HFFc6 (cell line): Measurements from ENCODE around the gene SLC7A1. TPM values are rescaled to one million over a fixed set of nuclear protein-coding genes. Genes with fewer than 3 reads are reported as not detected.

Experiments used
- DNase-seq: peaks from one replicate; pipeline ENCODE4 v3.0.0-alpha.2; 2018
- H3K27ac Mint-ChIP-seq: 2 replicates; pipeline ENCODE4 v1.8.0; 2020; ENCODE audit warnings: mild to moderate bottlenecking, mixed read lengths
- H3K27me3 Mint-ChIP-seq: 2 replicates; pipeline ENCODE4 v1.8.0; 2021; ENCODE audit warnings: mild to moderate bottlenecking, moderate library complexity, mixed read lengths; ENCODE audit not compliant: insufficient read depth
- H3K36me3 Mint-ChIP-seq: 2 replicates; pipeline ENCODE4 v1.8.0; 2021; ENCODE audit warnings: low read depth, mixed read lengths
- H3K4me1 Mint-ChIP-seq: 2 replicates; pipeline ENCODE4 v1.8.0; 2020; ENCODE audit warnings: low read depth, mixed read lengths
- H3K4me3 Mint-ChIP-seq: 2 replicates; pipeline ENCODE4 v1.8.0; 2020; ENCODE audit warnings: mild to moderate bottlenecking, moderate library complexity, mixed read lengths
- H3K9me3 Mint-ChIP-seq: 2 replicates; pipeline ENCODE4 v1.8.0; 2020; ENCODE audit warnings: mild to moderate bottlenecking, mixed read lengths
- total RNA-seq, 6 experiments: library from RNA; stranded (reverse); fragmentation: NEBNext Ultra II Directional; extraction: Animal tissue kit (Norgen Biotek cat#: 25700); gene quantifications; 2 replicates in 1 of 6; 3 replicates in 5 of 6; pipeline ENCODE4 v1.2.3, GENCODE V29; 2021
- TF ChIP-seq, protein P1 (sequence below): fragments of 200-600 bp; sonication (generic); IDR thresholded peaks from 2 replicates; pipeline ENCODE4 v1.5.0; 2021; ENCODE audit warnings: antibody characterized with exemption, mild to moderate bottlenecking

The SLC7A1 gene
- total RNA-seq, 6 experiments from 2014 or later = 134 to 174 (median 144) TPM

DNA sequence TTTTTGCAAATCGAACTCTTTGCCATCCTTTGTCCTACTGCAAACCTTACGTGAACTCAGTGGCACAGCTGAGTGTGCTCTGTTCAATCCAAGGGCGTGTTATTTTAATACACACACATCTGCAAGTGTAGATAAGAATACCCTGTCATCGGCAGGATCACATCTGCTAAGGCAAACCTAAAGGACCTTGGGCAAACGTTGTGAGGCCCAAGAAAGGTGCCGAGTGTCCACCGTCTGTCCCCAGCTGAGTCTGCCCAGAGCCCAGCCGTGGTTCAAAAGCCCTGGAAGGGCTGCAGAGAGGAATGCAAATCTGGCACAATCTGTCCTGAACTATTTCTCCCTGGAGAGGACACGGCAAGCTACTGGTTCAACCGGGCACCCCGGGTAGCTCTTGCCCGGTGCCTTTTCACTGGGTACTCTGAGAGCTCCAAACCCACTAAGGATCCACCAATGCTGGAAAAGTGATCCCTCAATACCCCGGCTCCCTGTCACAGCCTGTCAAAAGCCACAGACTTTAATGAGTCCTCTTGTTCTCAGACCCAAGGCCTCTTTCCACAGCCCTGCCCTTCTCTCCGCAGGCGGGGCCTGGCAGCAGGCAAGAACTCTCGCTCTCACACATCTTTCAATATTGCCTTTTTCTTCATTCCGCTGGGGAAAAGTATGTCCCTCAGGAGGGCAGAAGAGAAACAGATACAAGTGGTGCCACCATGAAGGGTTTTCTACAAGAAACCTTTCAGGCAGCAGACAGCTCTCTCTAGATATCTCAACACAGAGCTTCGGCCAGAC is 17.0 kb downstream of the SLC7A1 start:
- peaks cover 24% of the 10 kb centered on the region for H3K36me3 Mint-ChIP-seq
- no peak for DNase-seq
- no peaks in the 10 kb centered on the region for H3K9me3 Mint-ChIP-seq
- H3K4me3 Mint-ChIP-seq = no peak overlapping the region
- peak overlapping the region; percentile 55 for H3K27ac Mint-ChIP-seq
- H3K27me3 Mint-ChIP-seq = no peaks in the 10 kb centered on the region; the same call in none of the 2 replicates
- TF ChIP-seq, protein P1, sequence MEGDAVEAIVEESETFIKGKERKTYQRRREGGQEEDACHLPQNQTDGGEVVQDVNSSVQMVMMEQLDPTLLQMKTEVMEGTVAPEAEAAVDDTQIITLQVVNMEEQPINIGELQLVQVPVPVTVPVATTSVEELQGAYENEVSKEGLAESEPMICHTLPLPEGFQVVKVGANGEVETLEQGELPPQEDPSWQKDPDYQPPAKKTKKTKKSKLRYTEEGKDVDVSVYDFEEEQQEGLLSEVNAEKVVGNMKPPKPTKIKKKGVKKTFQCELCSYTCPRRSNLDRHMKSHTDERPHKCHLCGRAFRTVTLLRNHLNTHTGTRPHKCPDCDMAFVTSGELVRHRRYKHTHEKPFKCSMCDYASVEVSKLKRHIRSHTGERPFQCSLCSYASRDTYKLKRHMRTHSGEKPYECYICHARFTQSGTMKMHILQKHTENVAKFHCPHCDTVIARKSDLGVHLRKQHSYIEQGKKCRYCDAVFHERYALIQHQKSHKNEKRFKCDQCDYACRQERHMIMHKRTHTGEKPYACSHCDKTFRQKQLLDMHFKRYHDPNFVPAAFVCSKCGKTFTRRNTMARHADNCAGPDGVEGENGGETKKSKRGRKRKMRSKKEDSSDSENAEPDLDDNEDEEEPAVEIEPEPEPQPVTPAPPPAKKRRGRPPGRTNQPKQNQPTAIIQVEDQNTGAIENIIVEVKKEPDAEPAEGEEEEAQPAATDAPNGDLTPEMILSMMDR = no peak
- H3K4me1 Mint-ChIP-seq = peaks cover 95% of the 10 kb centered on the region

DNA sequence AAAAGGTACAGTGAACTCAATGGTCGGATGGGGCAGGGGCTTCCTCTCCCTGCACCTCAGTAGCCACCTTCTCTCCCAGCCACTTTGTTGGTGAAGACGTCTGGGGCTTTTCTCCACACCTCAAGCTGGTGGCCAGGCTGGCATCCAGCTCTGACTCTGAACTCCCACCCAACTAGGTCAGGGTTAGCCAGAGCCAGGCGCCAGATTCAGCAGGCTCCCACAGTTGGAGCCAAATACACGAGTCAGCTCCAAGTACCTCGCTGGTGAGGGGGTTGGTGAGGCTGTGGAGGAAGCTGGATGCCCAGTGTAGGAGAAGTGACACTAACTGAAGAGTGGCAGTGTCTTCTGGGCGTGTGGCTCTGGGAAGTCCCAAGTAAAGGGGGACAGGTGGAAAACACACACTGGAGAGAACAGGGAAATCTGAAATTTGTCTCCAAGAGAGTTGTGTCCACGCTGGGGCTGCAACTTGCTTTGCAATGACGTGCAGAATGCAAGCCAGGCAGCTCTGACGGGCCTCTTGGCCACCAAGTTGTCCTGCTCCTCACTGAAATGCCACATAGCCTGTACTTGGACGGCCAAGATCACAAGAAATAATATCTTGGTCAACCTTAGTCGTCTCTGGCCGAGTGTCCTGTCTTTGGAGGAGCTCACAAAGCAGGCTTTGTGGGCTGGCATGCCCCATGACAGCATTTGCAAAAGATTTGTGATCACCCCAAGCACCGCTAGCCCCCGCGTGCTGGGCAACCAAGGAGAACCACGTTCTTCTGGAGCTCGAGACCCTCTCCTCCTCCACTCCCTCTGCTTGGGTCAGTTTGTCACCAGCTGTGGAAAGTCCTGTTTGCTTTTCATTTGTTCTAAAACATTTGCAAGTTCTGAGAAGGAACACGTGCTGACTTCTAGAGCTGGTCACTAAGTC is 18.1 kb downstream of the SLC7A1 start:
- DNase-seq = peak; percentile 21
- H3K4me3 Mint-ChIP-seq = no peak overlapping the region
- H3K36me3 Mint-ChIP-seq = peaks cover 24% of the 10 kb centered on the region
- no peaks in the 10 kb centered on the region for H3K9me3 Mint-ChIP-seq
- TF ChIP-seq, protein P1 = no peak
- H3K27ac Mint-ChIP-seq = peak overlapping the region; percentile 55
- H3K4me1 Mint-ChIP-seq = peaks cover 95% of the 10 kb centered on the region
- no peaks in the 10 kb centered on the region; the same call in none of the 2 replicates for H3K27me3 Mint-ChIP-seq

DNA sequence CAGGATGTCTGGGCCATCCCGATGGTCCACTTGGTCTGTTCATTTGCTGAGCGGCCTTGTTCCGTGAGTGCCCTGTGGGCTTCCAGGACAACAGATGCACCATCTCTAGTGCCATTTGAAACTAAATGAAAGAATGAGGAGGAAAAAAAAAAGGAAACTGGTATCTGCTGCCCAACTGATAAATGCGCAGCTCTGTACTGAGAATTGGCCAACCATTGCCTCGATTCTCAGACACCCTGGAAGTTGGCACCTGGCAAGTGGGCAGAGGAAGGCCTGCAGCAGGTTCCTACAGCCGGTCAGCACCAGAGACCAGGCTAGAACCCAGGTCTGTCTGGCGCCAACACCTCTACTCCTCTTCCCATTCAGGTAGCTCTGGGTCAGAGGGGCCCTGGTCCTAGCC is 18.9 kb downstream of the SLC7A1 start:
- Mint-ChIP-seq H3K27ac (no peak overlapping the region), H3K27me3 (no peaks in the 10 kb centered on the region; the same call in 1 of the 2 replicates), H3K4me1 (peaks cover 95% of the 10 kb centered on the region), H3K4me3 (no peak overlapping the region; the same call in 1 of the 2 replicates), H3K36me3 (peaks cover 24% of the 10 kb centered on the region), H3K9me3 (no peaks in the 10 kb centered on the region)
- TF ChIP-seq, protein P1 = no peak
- DNase-seq = no peak

DNA sequence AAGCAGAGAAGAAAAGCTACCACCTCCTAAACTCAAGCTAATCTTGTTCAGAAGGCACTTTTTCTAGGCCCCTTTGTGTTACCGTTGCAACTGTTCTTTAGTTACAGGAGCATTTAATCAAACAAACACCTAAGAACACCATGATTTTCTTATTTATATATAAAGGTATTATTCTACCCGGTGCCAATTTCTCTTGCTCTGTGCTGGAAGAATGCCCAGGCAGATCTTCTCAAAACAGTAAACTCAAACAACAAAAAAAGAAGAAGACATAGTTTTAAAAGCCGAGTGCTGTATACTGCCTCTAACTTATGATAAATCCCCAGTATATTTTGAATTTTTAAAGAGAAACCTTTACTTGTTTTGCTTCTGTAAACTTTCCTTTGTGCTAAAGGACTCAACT is 20.4 kb downstream of the SLC7A1 start:
- no peaks in the 10 kb centered on the region; the same call in 1 of the 2 replicates for H3K27me3 Mint-ChIP-seq
- DNase-seq = no peak
- no peak overlapping the region for H3K4me3 Mint-ChIP-seq
- peaks cover 20% of the 10 kb centered on the region for H3K36me3 Mint-ChIP-seq
- H3K9me3 Mint-ChIP-seq = no peaks in the 10 kb centered on the region
- no peak overlapping the region for H3K27ac Mint-ChIP-seq
- TF ChIP-seq, protein P1 = no peak
- peaks cover 85% of the 10 kb centered on the region for H3K4me1 Mint-ChIP-seq

DNA sequence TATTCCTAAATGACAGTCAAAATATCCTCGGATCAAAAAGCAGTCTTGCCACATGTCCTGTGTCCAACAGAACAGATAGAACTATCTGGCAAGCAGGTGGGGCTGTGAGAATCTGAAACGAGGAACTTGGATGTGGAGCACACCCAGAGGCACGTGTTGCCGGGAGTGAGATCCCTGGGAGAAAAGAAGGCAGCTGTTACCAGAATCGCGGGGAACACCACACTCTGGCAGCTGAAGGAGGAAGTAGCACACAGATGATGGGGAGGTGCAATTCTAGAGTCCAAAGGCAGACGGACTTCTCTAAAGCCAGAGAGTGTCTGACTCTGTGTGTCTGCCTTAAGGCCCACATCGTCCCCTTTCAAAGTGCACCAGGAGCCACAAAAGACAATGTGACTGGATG is 22.3 kb downstream of the SLC7A1 start:
- H3K9me3 Mint-ChIP-seq = no peaks in the 10 kb centered on the region
- peak overlapping the region; percentile 57 for H3K27ac Mint-ChIP-seq
- DNase-seq = no peak
- TF ChIP-seq, protein P1 = no peak
- no peaks in the 10 kb centered on the region; the same call in 1 of the 2 replicates for H3K27me3 Mint-ChIP-seq
- H3K4me1 Mint-ChIP-seq = peaks cover 87% of the 10 kb centered on the region
- H3K36me3 Mint-ChIP-seq = peaks cover 16% of the 10 kb centered on the region
- no peak overlapping the region for H3K4me3 Mint-ChIP-seq
